K562 (cell line): ENCODE data around the gene ACY1. TPM values are rescaled to one million over a fixed set of nuclear protein-coding genes. Genes with fewer than 3 reads are reported as not detected.
A peak's percentile ranks its signal among the peaks of the same experiment; 100 is the strongest.

Source experiments
- ATAC-seq: fragments of 200-7000 bp; cut with Tn5 transposase; 3 replicates; pipeline ENCODE4 v1.9.1; 2020; ENCODE audit warnings: moderate library complexity
- BruUV-seq: library from RNA; stranded (reverse); fragments of 400-500 nt; replicated peaks from 2 replicates; lab custom pipeline; 2021; lab: Mats Ljungman, UMichigan
- CTCF ChIA-PET: fragments of 300-600 bp; formaldehyde crosslinking; extraction: SDS; loops from one replicate; lab custom pipeline; 2021; ENCODE audit warnings: low intra/inter-chr PET ratio; lab: Yijun Ruan, JAX
- POLR2A ChIA-PET: fragments of 300-600, 350-650 bp; sonication (Branson Sonifier 250); formaldehyde crosslinking; extraction: SDS; loops from one replicate; lab custom pipeline; 2021; ENCODE audit warnings: antibody characterized with exemption, inconsistent platforms; lab: Yijun Ruan, JAX
- DNase-seq, 4 experiments: peaks; one replicate each; pipeline versions ENCODE4 v3.0.0 to v3.0.0-alpha.2; 2011 to 2018; ENCODE audit warnings: low spot score in 3 of 4, mixed read lengths in 3 of 4; ENCODE audit errors: extremely low read depth in 1 of 4
- FAIRE-seq: peaks from 2 replicates; lab custom pipeline; 2011; peaks lifted over from hg19 to GRCh38; lab: Jason Lieb, UNC
- H2AFZ ChIP-seq: 2 replicates; pipeline ENCODE4 v1.6.0; 2011; ENCODE audit warnings: low read depth, low read length, control low read depth, inconsistent platforms
- H3K27ac ChIP-seq: fragments of 200-600 bp; 3 replicates; pipeline ENCODE4 v1.8.0; 2011; ENCODE audit warnings: low read depth, mild to moderate bottlenecking, control low read depth, inconsistent platforms, low read length, moderate library complexity, mixed read lengths; ENCODE audit errors: extremely low read depth
- H3K27me3 ChIP-seq, 2 experiments: fragments of 300-600 bp in 1 of 2; 2 replicates in 1 of 2; 3 replicates in 1 of 2; pipeline versions ENCODE4 v1.6.0 to v1.8.0; 2011; ENCODE audit warnings: inconsistent platforms in 2 of 2, low read length in 2 of 2, mild to moderate bottlenecking in 1 of 2, mixed read lengths in 1 of 2, moderate library complexity in 1 of 2; ENCODE audit not compliant: control insufficient read depth in 2 of 2, insufficient read depth in 2 of 2
- H3K36me3 ChIP-seq: fragments of 300-600 bp; 3 replicates; pipeline ENCODE4 v1.8.0; 2011; ENCODE audit warnings: mild to moderate bottlenecking, low read length, inconsistent platforms; ENCODE audit not compliant: control insufficient read depth, insufficient read depth
- H3K4me1 ChIP-seq, 2 experiments: fragments of 200-600 bp in 1 of 2; replicated peaks in 1 of 2; 2 replicates in 1 of 2; 3 replicates in 1 of 2; pipeline versions ENCODE4 v1.5.1 to v1.8.0; 2011; ENCODE audit warnings: inconsistent platforms in 2 of 2, low read length in 2 of 2, mild to moderate bottlenecking in 1 of 2, mixed read lengths in 1 of 2, moderate library complexity in 1 of 2; ENCODE audit not compliant: control insufficient read depth in 2 of 2, insufficient read depth in 2 of 2
- H3K4me2 ChIP-seq: 2 replicates; pipeline ENCODE4 v1.6.1; 2011; ENCODE audit warnings: low read length, control low read depth, inconsistent platforms, mixed read lengths; ENCODE audit not compliant: insufficient read depth
- H3K4me3 ChIP-seq: fragments of 200-600 bp; sonication (generic), shearing (Covaris generic); 2 replicates; pipeline ENCODE4 v1.5.1; 2016; ENCODE audit warnings: control low read depth, inconsistent platforms
- H3K79me2 ChIP-seq: fragments of 200-600 bp; 3 replicates; pipeline ENCODE4 v1.8.0; 2011; ENCODE audit warnings: low read length, inconsistent platforms; ENCODE audit not compliant: control insufficient read depth, insufficient read depth
- H3K9ac ChIP-seq, 2 experiments: 2 replicates each; pipeline versions ENCODE4 v1.6.0 to v1.6.1; 2011; ENCODE audit warnings: low read depth in 2 of 2, low read length in 2 of 2, control low read depth in 1 of 2, inconsistent platforms in 1 of 2, mild to moderate bottlenecking in 1 of 2, mixed read lengths in 1 of 2; ENCODE audit not compliant: insufficient read depth in 1 of 2
- H3K9me1 ChIP-seq: one replicate; pipeline ENCODE4 v1.6.0; 2011; ENCODE audit warnings: inconsistent platforms, mild to moderate bottlenecking, low read length, moderate library complexity; ENCODE audit not compliant: control insufficient read depth, insufficient read depth
- H3K9me3 ChIP-seq: replicated peaks from 2 replicates; pipeline ENCODE4 v1.5.1; 2011; ENCODE audit warnings: low read depth, low read length, inconsistent platforms; ENCODE audit not compliant: control insufficient read depth, insufficient read depth
- H4K20me1 ChIP-seq: replicated peaks from 2 replicates; pipeline ENCODE4 v1.6.1; 2011; ENCODE audit warnings: low read length, inconsistent platforms, mixed read lengths; ENCODE audit not compliant: control insufficient read depth, insufficient read depth
- ESRRA ChIP-seq: fragments of 450-650 bp; IDR thresholded peaks from 2 replicates; pipeline ENCODE4 v1.6.1; 2014; ENCODE audit warnings: low read depth, mild to moderate bottlenecking, moderate library complexity, borderline replicate concordance
- ZNF263 ChIP-seq: sonication (generic); formaldehyde crosslinking; IDR thresholded peaks from 2 replicates; pipeline ENCODE4 v1.8.0; 2022; ENCODE audit warnings: mild to moderate bottlenecking, missing genetic modification reagents, borderline replicate concordance
- WGBS: fragments of 100-300 bp; shearing (Covaris generic); methylation state at CpG from one replicate; pipeline ENCODE4 v1.1.6; 2016; ENCODE audit warnings: low coverage, mixed read lengths; ENCODE audit not compliant: insufficient coverage; ENCODE audit errors: missing lambda C conversion rate; 5-methylcytosine and 5-hydroxymethylcytosine counted together
- in situ Hi-C: fragments of 300-500 bp; cut with MboI; formaldehyde crosslinking; loops from 4 replicates; pipeline ENCODE4 v1.15.0; 2018; ENCODE audit warnings: inconsistent platforms, mixed read lengths
- intact Hi-C: fragments of 100-400 bp; cut with micrococcal nuclease; formaldehyde crosslinking; loops from 2 replicates; pipeline ENCODE4 v1.14.2; 2022
- polyA plus RNA-seq, 8 experiments: library from polyadenylated mRNA; depleted of rRNA in 4 of 8; stranded (reverse) in 5 of 8; unstranded in 3 of 8; fragments of >200 nt; fragmentation: Nextera tagmentation in 2 of 8; fragmentation: Illumina TruSeq in 1 of 8; extraction: Ambion mirVana in 2 of 8; extraction: Trizol in 1 of 8; gene quantifications; 2 replicates each; pipeline versions ENCODE4 v1.2.1 to v1.2.3, GENCODE V29; 2011 to 2014; ENCODE audit warnings: inconsistent platforms in 1 of 8, missing spikeins in 1 of 8
- total RNA-seq, 7 experiments: library from RNA; depleted of rRNA in 6 of 7; stranded (reverse); fragments of >200 nt in 6 of 7; fragmentation: Illumina TruSeq in 2 of 7; extraction: Trizol in 2 of 7; gene quantifications; 2 replicates each; pipeline versions ENCODE4 v1.2.1 to v1.2.3, GENCODE V29; 2011 to 2021; ENCODE audit warnings: low replicate concordance in 1 of 7

The ACY1 gene
- total and polyA plus RNA-seq, 9 of the 15 experiments (the other 6 are each of a cell fraction or from before 2014, with no cell fraction given), result 70.7 to 195 (median 123) TPM

DNA sequence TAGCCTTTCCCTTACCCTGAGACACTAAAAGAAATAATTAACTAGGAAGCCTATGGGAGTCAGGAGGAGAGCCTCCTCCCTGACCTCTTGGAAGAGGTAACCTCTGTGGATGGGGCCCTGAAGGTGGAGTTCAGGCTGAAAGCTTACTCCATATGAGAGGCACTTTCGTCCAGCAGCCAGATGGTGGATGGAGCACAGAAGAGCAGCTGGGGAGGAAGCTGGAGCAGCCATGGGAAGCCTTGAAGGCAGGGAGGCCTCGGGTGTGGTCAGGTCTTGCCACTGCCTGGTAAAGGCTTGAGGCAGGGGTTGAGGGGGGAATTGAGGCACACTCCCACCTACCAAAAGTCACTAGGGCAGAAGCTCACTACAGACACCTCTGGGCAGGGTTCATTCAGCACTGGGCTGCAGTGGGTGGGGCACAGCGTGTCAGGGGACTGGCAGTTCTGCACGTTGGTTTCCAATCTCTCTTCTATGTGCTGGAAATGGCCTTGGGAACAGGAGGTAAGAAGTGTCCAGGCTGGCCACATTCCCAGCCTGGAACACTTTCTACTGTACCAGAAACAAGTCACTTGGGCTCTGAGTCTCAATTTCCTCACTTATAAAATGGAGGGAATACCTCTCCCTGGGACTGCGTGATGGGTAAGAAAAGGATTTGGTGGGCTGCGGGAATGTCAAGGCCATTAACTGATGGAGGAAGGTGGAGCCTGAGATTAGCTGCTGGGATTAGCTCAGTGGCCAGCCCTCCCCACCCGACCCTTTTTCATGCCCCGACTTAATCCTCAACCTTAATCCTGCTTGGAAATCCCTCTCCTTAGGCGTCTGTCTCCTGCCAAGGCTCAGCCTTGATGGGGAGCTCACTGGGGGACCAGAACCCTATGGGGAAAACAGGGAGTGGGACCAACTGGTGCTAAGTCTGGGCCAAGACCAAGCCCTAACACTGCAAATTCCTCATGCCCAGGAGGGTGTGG is 21.4 kb upstream of the ACY1 start:
- H3K9ac ChIP-seq, result no peak overlapping the region
- H3K27ac ChIP-seq, result no peak overlapping the region
- TF ChIP-seq ESRRA (no peak), ZNF263 (peak; percentile 93)
- TF ChIP-seq, all 486 proteins: peak for 1
- ChIA-PET CTCF (no interaction called here), POLR2A (interaction anchor here (0.6 to 1.9 kb wide), 9 partner anchors 10 to 1375 kb away, joined by 3 to 6 read pairs (median 3); partner anchors contain the start of genes ABHD14B and RPL29)
- Histone ChIP-seq H2AFZ (no peak overlapping the region), H3K4me3 (no peak overlapping the region), H4K20me1 (0 out of 2 replicates have a peak, but pooled peaks cover 6% of the 10 kb centered on the region), H3K4me1 (peaks cover 0 to 28% of the 10 kb centered on the region in 2 experiments; a peak in 3 of 5 replicates), H3K79me2 (no peaks in the 10 kb centered on the region), H3K4me2 (no peak overlapping the region), H3K9me3 (no peaks in the 10 kb centered on the region), H3K36me3 (no peaks in the 10 kb centered on the region), H3K9me1 (no peaks in the 10 kb centered on the region), H3K27me3 (peaks cover 0 to 17% of the 10 kb centered on the region in 2 experiments; a peak in 2 of 5 replicates)
- intact Hi-C loops (no loop called here), in situ Hi-C loops (no loop called here)
- BruUV-seq, result no TSS peak
- ATAC-seq, result peak; percentile 25
- FAIRE-seq, result no peak
- no peak for DNase-seq
- WGBS, result 5% methylated on average over 7 of the region's 9 CpGs
